Karpas-422 (cell line): Measurements from ENCODE around the gene CYP8B1. TPM values are rescaled to one million over a fixed set of nuclear protein-coding genes. Genes with fewer than 3 reads are reported as not detected.

Experiments
- DNase-seq: peaks from one replicate; pipeline ENCODE4 v3.0.0-alpha.2; 2015
- H2AFZ ChIP-seq: fragments of 200-600 bp; sonication (generic); 2 replicates; pipeline ENCODE4 v1.6.1; 2014; ENCODE audit warnings: antibody characterized with exemption, low read length, mixed read lengths
- H3K27ac ChIP-seq: fragments of 200-600 bp; sonication (generic); 2 replicates; pipeline ENCODE4 v1.5.1; 2014; ENCODE audit warnings: mild to moderate bottlenecking, low read length, moderate library complexity
- H3K27me3 ChIP-seq: fragments of 200-600 bp; sonication (generic); 2 replicates; pipeline ENCODE4 v1.6.1; 2014; ENCODE audit warnings: low read length, mixed read lengths
- H3K36me3 ChIP-seq: fragments of 200-600 bp; sonication (generic); 2 replicates; pipeline ENCODE4 v1.6.1; 2014; ENCODE audit warnings: low read length, mixed read lengths; ENCODE audit not compliant: insufficient read depth
- H3K4me1 ChIP-seq: fragments of 200-600 bp; sonication (generic); 2 replicates; pipeline ENCODE4 v1.6.1; 2014; ENCODE audit warnings: mild to moderate bottlenecking, low read length, mixed read lengths
- H3K4me2 ChIP-seq: fragments of 200-600 bp; sonication (generic); 2 replicates; pipeline ENCODE4 v1.6.1; 2014; ENCODE audit warnings: low read length, low read depth, mild to moderate bottlenecking; ENCODE audit not compliant: poor library complexity, severe bottlenecking
- H3K4me3 ChIP-seq: fragments of 200-600 bp; sonication (generic); 2 replicates; pipeline ENCODE4 v1.5.1; 2014; ENCODE audit warnings: mild to moderate bottlenecking, antibody characterized with exemption, low read length, mixed read lengths
- H3K79me2 ChIP-seq: fragments of 200-600 bp; sonication (generic); 2 replicates; pipeline ENCODE4 v1.6.1; 2014; ENCODE audit warnings: mild to moderate bottlenecking, low read length, mixed read lengths
- H3K9ac ChIP-seq: fragments of 200-600 bp; sonication (generic); 2 replicates; pipeline ENCODE4 v1.6.0; 2014; ENCODE audit warnings: low read length
- H3K9me2 ChIP-seq: fragments of 200-600 bp; sonication (generic), shearing (Covaris generic); replicated peaks from 2 replicates; pipeline ENCODE4 v1.6.0; 2014; ENCODE audit warnings: mild to moderate bottlenecking, low read length, moderate library complexity; ENCODE audit not compliant: insufficient read depth
- H3K9me3 ChIP-seq: fragments of 300-700, 200-600 bp; sonication (generic); 2 replicates; pipeline ENCODE4 v1.6.1; 2014; ENCODE audit warnings: low read length, mixed read lengths
- H4K20me1 ChIP-seq: fragments of 200-600 bp; sonication (generic); 2 replicates; pipeline ENCODE4 v1.6.1; 2014; ENCODE audit warnings: mild to moderate bottlenecking, antibody characterized with exemption, low read length, low read depth; ENCODE audit not compliant: insufficient read depth
- total RNA-seq: library from RNA; depleted of rRNA; stranded (reverse); fragments of >200 nt; shearing (Covaris generic); gene quantifications from 2 replicates; pipeline ENCODE4 v1.2.3, GENCODE V29; 2014; ENCODE audit warnings: low replicate concordance

CYP8B1 gene
- total RNA-seq, 1 experiment from 2014 or later: not detected

DNA sequence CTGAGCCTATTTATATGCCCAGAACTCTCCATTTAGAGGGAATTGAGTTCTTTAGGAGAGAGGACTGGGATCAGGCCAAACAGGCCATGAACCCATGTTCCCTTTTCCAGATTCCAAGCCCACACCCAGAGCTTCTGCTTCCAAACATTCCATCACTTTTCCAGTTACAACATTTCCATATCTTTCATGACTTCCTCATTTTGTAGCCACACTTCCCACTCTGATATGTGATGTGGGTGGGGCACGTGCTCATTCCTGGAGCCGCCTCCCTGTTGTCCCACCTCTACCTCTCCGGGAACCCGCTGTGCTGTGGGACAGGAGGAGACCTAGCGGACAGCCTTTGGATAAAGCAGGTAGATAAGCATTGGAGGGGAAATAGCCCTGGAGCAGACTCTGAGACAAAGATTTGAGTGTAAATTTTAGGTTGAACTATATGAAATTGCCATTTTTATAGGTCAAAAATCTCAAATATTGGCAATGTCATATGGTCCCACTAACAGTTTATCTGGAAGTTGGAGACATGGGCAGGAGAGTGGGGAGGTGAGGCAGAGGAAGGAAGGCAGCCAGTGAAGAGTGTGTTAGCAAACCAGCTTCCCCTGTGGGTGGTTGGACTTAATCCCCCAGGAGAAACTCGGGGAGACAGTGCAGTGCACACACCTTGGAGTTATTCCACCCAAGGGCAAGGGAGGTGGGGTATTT is 31.8 kb downstream of the CYP8B1 start:
- Histone ChIP-seq H3K9ac (no peak overlapping the region), H3K4me2 (no peak overlapping the region), H3K9me3 (no peaks in the 10 kb centered on the region), H4K20me1 (no peaks in the 10 kb centered on the region), H2AFZ (no peak overlapping the region), H3K79me2 (no peaks in the 10 kb centered on the region), H3K4me1 (peaks cover 20% of the 10 kb centered on the region), H3K27me3 (no peaks in the 10 kb centered on the region), H3K36me3 (no peaks in the 10 kb centered on the region), H3K9me2 (no peaks in the 10 kb centered on the region), H3K27ac (no peak overlapping the region), H3K4me3 (no peak overlapping the region)
- no peak for DNase-seq

GRCh38 chr3:42841332-42841731 is 34.3 kb downstream of the CYP8B1 start:
- Histone ChIP-seq H3K79me2 (no peaks in the 10 kb centered on the region), H3K36me3 (no peaks in the 10 kb centered on the region), H3K9me2 (no peaks in the 10 kb centered on the region), H3K4me2 (no peak overlapping the region), H3K27me3 (no peaks in the 10 kb centered on the region), H3K27ac (no peak overlapping the region), H4K20me1 (no peaks in the 10 kb centered on the region), H2AFZ (no peak overlapping the region), H3K4me1 (peaks cover 17% of the 10 kb centered on the region), H3K4me3 (no peak overlapping the region), H3K9me3 (no peaks in the 10 kb centered on the region), H3K9ac (no peak overlapping the region)
- DNase-seq: no peak

- Histone ChIP-seq H3K9ac (peak overlapping the region; percentile 64), H3K27ac (no peak overlapping the region), H3K9me2 (no peaks in the 10 kb centered on the region), H3K4me1 (peaks cover 17% of the 10 kb centered on the region), H3K79me2 (no peaks in the 10 kb centered on the region), H3K4me3 (peak overlapping the region; percentile 55), H3K4me2 (peak overlapping the region; percentile 75), H2AFZ (peak overlapping the region; percentile 91), H3K9me3 (no peaks in the 10 kb centered on the region), H3K36me3 (no peaks in the 10 kb centered on the region), H3K27me3 (no peaks in the 10 kb centered on the region), H4K20me1 (no peaks in the 10 kb centered on the region)
- peak; percentile 87 for DNase-seq
These were observed 36.1 kb downstream of the CYP8B1 start for GRCh38 chr3:42839616-42840015.

GRCh38 chr3:42838571-42838970 is 37.1 kb downstream of the CYP8B1 start:
- H3K9me3 ChIP-seq: no peaks in the 10 kb centered on the region
- H3K27me3 ChIP-seq: no peaks in the 10 kb centered on the region
- H3K4me1 ChIP-seq: peaks cover 17% of the 10 kb centered on the region

GRCh38 chr3:42836150-42837123 is 39.2 kb downstream of the CYP8B1 start:
- Histone ChIP-seq H3K79me2 (no peaks in the 10 kb centered on the region), H2AFZ (no peak overlapping the region), H3K4me1 (peaks cover 17% of the 10 kb centered on the region), H3K36me3 (no peaks in the 10 kb centered on the region), H3K4me2 (no peak overlapping the region), H3K27ac (no peak overlapping the region), H3K27me3 (no peaks in the 10 kb centered on the region), H3K4me3 (no peak overlapping the region), H3K9me2 (no peaks in the 10 kb centered on the region), H3K9ac (no peak overlapping the region), H4K20me1 (no peaks in the 10 kb centered on the region), H3K9me3 (no peaks in the 10 kb centered on the region)
- no peak for DNase-seq

More at GRCh38 chr3:42838571-42838970, 37.1 kb downstream of the CYP8B1 start:
- Histone ChIP-seq H4K20me1 (no peaks in the 10 kb centered on the region), H3K27ac (no peak overlapping the region), H3K4me2 (no peak overlapping the region), H3K79me2 (no peaks in the 10 kb centered on the region), H3K36me3 (no peaks in the 10 kb centered on the region), H3K9ac (no peak overlapping the region), H2AFZ (no peak overlapping the region), H3K4me3 (no peak overlapping the region), H3K9me2 (no peaks in the 10 kb centered on the region)
- no peak for DNase-seq

DNA sequence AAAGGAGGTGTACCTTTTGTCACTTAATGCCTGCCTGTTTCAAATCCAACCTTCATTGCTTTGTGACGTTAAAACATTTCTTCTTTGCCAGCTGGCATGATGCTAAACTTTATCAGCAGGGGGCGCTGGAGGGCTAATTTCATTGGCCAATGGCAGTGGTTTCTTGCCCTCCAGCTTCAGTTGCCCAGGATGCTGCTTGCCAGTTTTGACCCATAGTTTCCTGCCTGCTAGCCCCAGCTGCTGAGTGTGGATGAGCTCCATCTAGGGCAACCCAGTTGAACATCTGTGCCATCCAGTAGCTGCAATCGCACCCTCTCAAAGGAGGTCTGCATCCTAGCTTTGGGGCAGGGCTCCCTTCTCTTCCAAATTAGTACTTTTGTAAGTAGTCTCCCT is 44.4 kb downstream of the CYP8B1 start:
- Histone ChIP-seq H3K4me2 (no peak overlapping the region), H3K27me3 (no peaks in the 10 kb centered on the region), H3K9me2 (no peaks in the 10 kb centered on the region), H3K79me2 (no peaks in the 10 kb centered on the region), H3K9me3 (no peaks in the 10 kb centered on the region), H3K4me3 (no peak overlapping the region), H4K20me1 (no peaks in the 10 kb centered on the region), H2AFZ (no peak overlapping the region), H3K27ac (no peak overlapping the region), H3K9ac (no peak overlapping the region), H3K36me3 (no peaks in the 10 kb centered on the region), H3K4me1 (no peaks in the 10 kb centered on the region)
- peak; percentile 93 for DNase-seq

DNA sequence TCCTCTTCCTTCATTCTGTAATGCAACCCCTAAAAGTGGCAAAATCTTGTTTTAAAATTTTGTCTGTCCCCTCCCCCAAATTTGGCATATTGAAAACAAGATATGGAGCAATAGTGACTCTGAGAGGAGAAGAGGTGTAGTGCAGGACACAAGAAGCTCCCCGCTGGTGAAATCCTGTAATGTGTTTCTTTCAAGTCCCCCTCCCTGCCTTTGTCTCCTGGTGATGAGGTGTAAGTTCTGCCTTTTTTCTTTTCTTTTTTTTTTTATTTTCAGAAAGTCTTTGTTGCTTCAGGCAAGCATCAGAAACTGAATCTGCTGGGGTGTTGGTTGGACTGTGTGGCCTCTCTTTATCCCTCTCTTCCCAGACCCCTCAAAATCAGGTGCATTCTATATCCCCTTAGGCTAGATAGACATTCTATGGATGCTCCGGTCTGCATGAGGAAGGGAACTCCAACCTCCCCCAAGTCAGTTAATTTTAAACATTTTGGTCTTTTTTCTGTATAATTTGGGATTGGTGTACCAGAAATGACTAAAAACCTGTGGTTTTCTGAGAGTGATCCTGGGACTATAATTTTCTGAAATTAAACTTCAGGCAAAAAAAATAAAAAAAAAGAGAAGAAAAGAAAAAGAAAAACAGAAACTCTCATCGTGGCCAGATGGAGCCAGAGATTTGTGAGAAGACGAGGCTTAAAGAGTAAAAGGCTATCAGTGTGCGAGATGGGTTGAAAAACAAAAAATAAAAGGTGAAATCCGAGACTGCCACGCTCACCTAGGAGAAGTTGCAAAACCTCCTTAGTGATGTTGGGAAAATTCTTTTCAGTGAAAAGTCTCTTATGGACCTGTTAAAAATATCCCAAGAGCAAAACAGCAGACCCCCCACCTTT is 45.0 kb downstream of the CYP8B1 start:
- no peaks in the 10 kb centered on the region for H3K9me2 ChIP-seq
- H2AFZ ChIP-seq: no peak overlapping the region
- H3K9ac ChIP-seq: no peak overlapping the region

More for the DNA sequence above, 45.0 kb downstream of the CYP8B1 start:
- Histone ChIP-seq H3K4me1 (no peaks in the 10 kb centered on the region), H4K20me1 (no peaks in the 10 kb centered on the region), H3K4me3 (no peak overlapping the region), H3K4me2 (no peak overlapping the region), H3K36me3 (no peaks in the 10 kb centered on the region), H3K27ac (no peak overlapping the region), H3K9me3 (no peaks in the 10 kb centered on the region), H3K27me3 (no peaks in the 10 kb centered on the region), H3K79me2 (no peaks in the 10 kb centered on the region)
- peak; percentile 71 for DNase-seq
